Daoy (cell line): ENCODE results near the gene DBN1. TPM values are rescaled to one million over a fixed set of nuclear protein-coding genes. Genes with fewer than 3 reads are reported as not detected.
A peak's percentile ranks its signal among the peaks of the same experiment; 100 is the strongest.

Experiments used
- DNase-seq: peaks from one replicate; pipeline ENCODE4 v3.0.0-alpha.2; 2015; ENCODE audit warnings: low read depth
- total RNA-seq: library from RNA; depleted of rRNA; stranded (reverse); fragments of >200 nt; shearing (Covaris generic); gene quantifications from 2 replicates; pipeline ENCODE4 v1.2.3, GENCODE V29; 2014; rRNA removed

Gene DBN1
- 166 and 187 TPM in 2 replicates for total RNA-seq

GRCh38 chr5:177473443-177474001 lies at the start of gene DBN1:
Gene DBN1, minus strand, starts transcription at chr5:177473634. Its CDS starts 113 bp downstream, at chr5:177473521.
- DNase-seq, result peak; percentile 80

DNA sequence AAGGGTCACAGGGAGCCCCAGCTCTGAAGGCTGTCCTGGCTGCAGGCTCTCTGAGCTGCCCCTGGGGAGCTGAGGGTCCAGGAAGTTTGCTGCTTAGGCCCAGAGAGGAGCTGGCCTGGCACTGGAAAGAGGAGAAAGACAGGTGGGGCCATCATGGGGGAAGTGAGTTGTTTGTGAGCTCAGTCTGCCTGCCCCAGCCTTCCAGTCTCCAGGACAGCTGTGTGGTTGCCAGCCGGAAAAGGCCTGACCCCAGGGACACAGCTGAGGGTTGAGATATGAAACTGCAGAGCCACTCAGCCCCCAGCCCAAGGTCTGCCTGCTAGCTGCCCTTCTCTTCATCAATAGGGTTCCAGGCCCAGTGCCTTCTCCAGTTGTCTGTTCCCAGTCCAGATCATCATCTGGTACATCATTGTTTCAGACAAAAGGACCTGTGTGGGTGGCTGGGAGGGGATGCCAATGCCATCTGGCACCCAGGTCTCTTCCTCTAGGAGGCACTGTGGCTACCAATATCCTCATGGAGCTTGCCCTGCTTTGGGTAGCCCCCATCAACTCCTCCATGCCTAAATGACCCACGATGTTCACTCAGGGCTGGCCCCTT lies 47.6 kb upstream of the DBN1 start:
- no peak for DNase-seq

GRCh38 chr5:177520271-177520670 lies 46.8 kb upstream of the DBN1 start:
- DNase-seq, result no peak

DNA sequence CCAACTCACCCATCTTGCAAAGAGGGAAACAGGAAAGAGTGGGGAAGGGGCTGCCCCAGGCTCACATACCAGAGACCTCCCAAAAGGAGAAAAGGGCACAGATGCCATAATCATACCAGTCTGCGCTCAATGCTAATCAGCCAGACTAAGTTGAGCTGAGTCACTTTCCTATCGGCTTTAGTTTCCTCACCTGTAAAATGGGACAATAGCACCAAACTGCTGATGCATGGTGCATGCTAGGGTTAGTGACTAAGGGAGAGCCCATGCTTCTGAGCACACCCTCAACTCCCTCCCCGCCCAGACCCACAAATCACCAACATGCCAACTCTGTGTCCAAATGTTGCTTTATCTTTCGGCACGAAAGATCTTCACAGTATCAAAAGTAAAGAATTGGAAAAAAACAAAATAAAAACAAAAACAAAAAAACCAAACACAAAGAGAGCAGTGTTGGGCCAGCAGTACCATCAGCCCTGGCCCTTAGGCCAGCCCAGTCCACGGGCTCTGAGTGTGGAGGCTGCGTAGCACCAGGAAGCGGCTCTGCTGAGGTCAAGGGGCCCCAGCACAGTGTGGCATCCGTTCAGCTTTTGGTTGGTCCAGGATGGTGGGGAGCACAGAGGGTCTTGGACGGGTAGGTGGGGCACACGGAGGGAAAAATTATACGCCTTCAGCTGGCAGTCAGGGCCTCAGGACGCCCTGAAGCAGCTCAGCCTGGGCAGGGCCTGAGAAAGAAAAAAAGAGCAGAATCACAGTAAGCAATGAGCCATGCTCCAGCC lies 46.2 kb upstream of the DBN1 start:
- no peak for DNase-seq

GRCh38 chr5:177516601-177517568 lies 43.5 kb upstream of the DBN1 start, which contains the start of gene DDX41:
Gene DDX41, minus strand, starts transcription at chr5:177516961. Its CDS starts 16 bp downstream, at chr5:177516945.
- peak; percentile 99 for DNase-seq

DNA sequence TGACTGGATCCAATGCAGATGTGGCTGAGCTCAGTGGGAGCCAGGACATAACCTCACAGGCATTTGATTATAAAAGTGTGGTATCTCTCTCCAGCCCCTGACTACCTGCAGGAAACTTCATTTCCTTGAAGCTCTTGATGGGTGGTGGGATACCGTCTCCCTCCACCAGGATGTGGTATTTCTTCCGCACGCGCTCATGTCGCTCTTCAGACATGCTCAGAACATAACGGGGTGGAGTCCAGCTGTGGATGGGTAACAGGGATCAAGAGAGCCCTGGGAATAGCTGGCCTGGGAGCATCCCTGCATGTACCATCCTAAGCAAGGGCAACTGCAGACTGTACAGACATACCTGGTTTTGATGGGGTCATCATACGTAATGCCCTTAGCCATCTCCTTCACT lies 42.1 kb upstream of the DBN1 start:
- DNase-seq, result no peak

DNA sequence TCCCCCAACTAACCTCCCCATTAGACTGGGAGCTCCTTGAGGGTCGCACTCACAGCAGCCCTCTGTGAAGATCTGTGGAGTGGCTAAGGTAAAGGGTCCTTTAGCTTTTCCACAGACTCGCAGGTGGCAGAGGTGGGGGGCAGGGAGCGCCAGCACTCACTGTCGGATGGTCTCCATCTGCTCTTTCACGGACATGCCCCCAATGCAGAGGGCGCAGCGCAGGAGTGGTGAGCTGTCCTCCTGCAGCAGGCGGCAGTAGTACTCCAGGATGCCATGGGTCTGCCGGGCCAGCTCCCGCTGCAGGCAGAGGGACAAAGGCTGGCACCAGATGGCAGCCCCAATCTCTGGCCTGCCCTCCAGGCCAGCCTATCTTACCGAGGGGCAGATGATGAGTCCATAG lies 41.1 kb upstream of the DBN1 start:
- no peak for DNase-seq

DNA sequence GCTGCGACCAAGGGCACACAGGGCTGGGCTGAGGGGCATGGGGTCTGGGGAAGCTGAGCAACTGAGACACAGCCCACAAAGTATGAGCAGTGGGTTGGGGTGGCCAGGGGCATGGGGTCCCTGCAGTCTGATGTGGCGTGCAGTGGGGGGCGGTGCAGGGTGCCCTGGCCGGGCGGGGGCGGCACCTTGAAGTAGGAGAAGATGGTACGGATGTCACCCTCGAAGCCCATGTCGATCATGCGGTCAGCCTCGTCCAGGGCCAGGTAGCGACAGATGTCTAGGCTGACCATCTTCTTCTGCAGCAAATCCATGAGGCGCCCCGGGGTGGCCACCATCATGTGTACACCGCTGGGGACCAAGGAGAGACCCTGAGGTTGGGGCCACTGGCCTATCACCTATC lies 40.1 kb upstream of the DBN1 start:
- no peak for DNase-seq

- DNase-seq, result no peak
Observed at GRCh38 chr5:177512736-177513380, 39.4 kb upstream of the DBN1 start.

GRCh38 chr5:177511796-177512675 lies 38.6 kb upstream of the DBN1 start:
- no peak for DNase-seq

GRCh38 chr5:177511181-177511580 lies 37.7 kb upstream of the DBN1 start:
- no peak for DNase-seq

DNA sequence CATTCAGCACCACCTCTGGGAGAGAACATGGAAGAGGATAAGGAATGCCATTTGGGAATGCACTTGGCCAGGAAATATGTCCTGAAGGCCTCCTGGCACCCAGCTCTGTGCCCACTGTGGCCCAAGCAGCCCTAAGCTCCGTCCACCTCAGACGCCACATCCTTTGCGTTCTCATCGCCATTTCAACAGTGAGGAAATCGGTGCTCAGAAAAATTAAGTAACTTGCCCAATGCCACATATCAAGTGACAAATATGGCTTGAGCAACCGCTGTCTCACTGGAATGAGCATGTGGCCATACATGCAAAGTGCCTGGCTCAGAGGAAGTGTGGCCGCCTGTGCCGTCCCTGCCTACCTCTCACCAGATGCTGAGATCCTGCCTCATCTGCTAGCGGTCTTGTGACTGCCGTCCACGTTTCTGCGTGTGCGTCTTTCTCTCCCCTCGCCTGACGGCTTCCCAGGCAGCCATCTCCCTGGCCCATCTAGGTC lies 37.2 kb upstream of the DBN1 start:
- DNase-seq, result no peak

- DNase-seq, result no peak
Observed at GRCh38 chr5:177509991-177510566, 36.6 kb upstream of the DBN1 start.

- DNase-seq, result no peak
Observed at GRCh38 chr5:177509381-177509951, 36.0 kb upstream of the DBN1 start, which contains the start of gene DOK3. Gene DOK3, minus strand, starts transcription at chr5:177509826. Its CDS starts 286 bp downstream, at chr5:177509540.

- DNase-seq, result no peak
Observed at GRCh38 chr5:177508837-177509236, 35.4 kb upstream of the DBN1 start.

- DNase-seq, result no peak
Observed at GRCh38 chr5:177508221-177508611, 34.8 kb upstream of the DBN1 start.

DNA sequence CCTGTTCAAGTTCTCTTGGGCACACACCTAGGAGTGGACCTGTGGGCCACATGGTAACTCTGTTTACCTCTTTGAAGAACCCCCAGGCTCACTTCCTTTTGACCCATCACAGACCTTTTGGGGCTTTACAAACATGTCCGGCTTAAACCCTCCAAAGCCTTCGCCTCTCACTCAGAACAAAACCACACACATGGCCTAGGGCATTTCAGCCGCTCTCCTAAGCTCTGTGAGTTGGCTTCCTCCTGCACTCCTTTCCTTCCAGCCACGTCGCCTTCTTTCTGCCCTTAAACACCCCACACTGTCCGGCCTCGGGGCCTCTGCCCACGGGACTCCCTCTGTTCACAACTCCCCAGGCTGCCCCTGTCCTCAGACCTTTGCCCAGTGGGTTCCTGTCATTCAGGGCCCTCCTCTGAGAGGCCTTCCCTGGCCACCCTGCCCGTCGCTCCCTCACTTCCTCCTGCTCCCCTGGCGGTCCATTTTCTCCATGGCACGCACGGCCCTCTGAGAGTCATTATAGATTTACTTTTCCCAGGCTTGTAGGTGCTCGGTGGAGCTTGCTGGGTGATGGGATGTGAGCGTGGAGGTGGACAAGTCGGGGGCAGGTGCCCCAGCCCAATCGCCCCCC lies 34.3 kb upstream of the DBN1 start:
- no peak for DNase-seq

- DNase-seq, result peak; percentile 36
Observed at GRCh38 chr5:177507165-177507564, 33.7 kb upstream of the DBN1 start.

GRCh38 chr5:177505075-177505474 lies 31.6 kb upstream of the DBN1 start:
- DNase-seq, result no peak
